A673 (cell line): ENCODE results near the gene C13orf42. TPM values are rescaled to one million over a fixed set of nuclear protein-coding genes. Genes with fewer than 3 reads are reported as not detected.

Experiments used
- BruUV-seq: library from RNA; stranded (reverse); fragments of 400-500 nt; replicated peaks from 2 replicates; lab custom pipeline; 2021; lab: Mats Ljungman, UMichigan
- CTCF ChIA-PET: fragments of 300-600 bp; sonication (Branson Sonifier 250); formaldehyde crosslinking; loops from one replicate; lab custom pipeline; 2022; ENCODE audit warnings: antibody characterized with exemption; lab: Charles Lee
- POLR2A ChIA-PET: fragments of 300-600 bp; sonication (Branson Sonifier 250); formaldehyde crosslinking; loops from one replicate; lab custom pipeline; 2022; ENCODE audit warnings: antibody characterized with exemption; ENCODE audit not compliant: low non-redundant PET; lab: Charles Lee
- DNase-seq: peaks from one replicate; pipeline ENCODE4 v3.0.0-alpha.2; 2015; ENCODE audit warnings: low spot score
- H3K27ac ChIP-seq: fragments of 200-600 bp; sonication (generic); 2 replicates; pipeline ENCODE4 v1.5.1; 2016; ENCODE audit warnings: mixed run types, low read depth, mild to moderate bottlenecking, mixed read lengths, antibody characterized with exemption, low read length; ENCODE audit not compliant: poor library complexity, severe bottlenecking
- H3K27me3 ChIP-seq: fragments of 200-600 bp; sonication (generic); replicated peaks from 2 replicates; pipeline ENCODE4 v1.6.1; 2017; ENCODE audit warnings: mixed run types, low read depth, mild to moderate bottlenecking, mixed read lengths, antibody characterized with exemption, low read length; ENCODE audit not compliant: insufficient read depth, poor library complexity
- H3K36me3 ChIP-seq: fragments of 200-600 bp; sonication (generic); 2 replicates; pipeline ENCODE4 v1.6.1; 2016; ENCODE audit warnings: mixed run types, mild to moderate bottlenecking, mixed read lengths, antibody characterized with exemption, low read length; ENCODE audit not compliant: insufficient read depth, poor library complexity, severe bottlenecking
- H3K4me1 ChIP-seq: fragments of 200-600 bp; sonication (generic); 2 replicates; pipeline ENCODE4 v1.6.1; 2017; ENCODE audit warnings: mixed run types, mild to moderate bottlenecking, mixed read lengths, antibody characterized with exemption, low read length; ENCODE audit not compliant: insufficient read depth, poor library complexity, severe bottlenecking
- H3K4me3 ChIP-seq: fragments of 200-600 bp; sonication (generic); 2 replicates; pipeline ENCODE4 v1.5.1; 2016; ENCODE audit warnings: low read depth, mixed run types, mild to moderate bottlenecking, mixed read lengths, low read length; ENCODE audit not compliant: poor library complexity, severe bottlenecking
- H3K9me3 ChIP-seq: fragments of 200-600 bp; sonication (generic); 2 replicates; pipeline ENCODE4 v1.6.1; 2016; ENCODE audit warnings: mixed run types, low read depth, mild to moderate bottlenecking, mixed read lengths, antibody characterized with exemption, low read length; ENCODE audit not compliant: poor library complexity, severe bottlenecking
- CTCF ChIP-seq: fragments of 300-800, 200-600 bp; sonication (generic); conservative IDR thresholded peaks from 2 replicates; pipeline ENCODE4 v1.5.1; 2017; ENCODE audit warnings: low read depth, mild to moderate bottlenecking, antibody characterized with exemption, low read length, moderate library complexity, mixed read lengths
- EZH2 ChIP-seq: fragments of 200-600 bp; sonication (generic); IDR thresholded peaks from 2 replicates; pipeline ENCODE4 v1.6.1; 2017; ENCODE audit warnings: borderline replicate concordance, low read depth, mild to moderate bottlenecking, mixed read lengths, antibody characterized with exemption, low read length; ENCODE audit not compliant: poor library complexity, severe bottlenecking
- intact Hi-C: fragments of 100-400 bp; cut with micrococcal nuclease; formaldehyde crosslinking; loops from one replicate; pipeline ENCODE4 v1.10.0; 2022; ENCODE audit not compliant: unreplicated experiment
- total RNA-seq: library from RNA; stranded (reverse); gene quantifications from 2 replicates; pipeline ENCODE4 v1.2.3, GENCODE V29; 2021

Gene C13orf42
- total RNA-seq, 1 experiment from 2014 or later, result not detected

DNA sequence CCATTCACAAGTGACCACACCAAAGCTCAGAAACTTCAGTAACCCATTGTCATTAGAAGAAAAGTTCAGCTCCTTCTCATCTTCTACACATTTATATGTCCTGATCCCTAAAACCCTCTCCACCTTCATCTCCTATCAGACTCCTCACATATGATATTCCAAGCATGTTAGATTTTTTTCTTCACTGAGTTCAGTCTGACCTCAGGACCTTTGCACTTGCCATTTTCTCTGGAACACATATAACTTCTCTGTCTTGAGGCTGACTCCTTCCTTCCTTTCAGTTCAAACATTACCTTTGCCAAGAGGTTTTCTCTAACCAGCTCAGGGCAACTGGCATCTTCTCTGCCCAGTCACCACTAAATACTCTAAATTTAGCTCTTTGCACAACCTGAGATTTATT is 54.1 kb downstream of the C13orf42 start:
- no TSS peak for BruUV-seq
- Histone ChIP-seq H3K4me3 (no peak overlapping the region), H3K9me3 (no peaks in the 10 kb centered on the region), H3K4me1 (peaks cover 16% of the 10 kb centered on the region), H3K36me3 (no peaks in the 10 kb centered on the region), H3K27ac (no peak overlapping the region), H3K27me3 (no peaks in the 10 kb centered on the region)
- intact Hi-C loops, result no loop called here
- ChIA-PET POLR2A (no interaction called here), CTCF (interaction anchor here (0.7 kb wide), 1 partner anchor 227 kb away, joined by 3 read pairs; no protein-coding TSS in a partner anchor)
- TF ChIP-seq CTCF, result no peak
- TF ChIP-seq EZH2, result no peak
- no peak for DNase-seq

- BruUV-seq, result no TSS peak
- intact Hi-C loops, result no loop called here
- Histone ChIP-seq H3K9me3 (no peaks in the 10 kb centered on the region), H3K4me1 (peaks cover 1% of the 10 kb centered on the region), H3K36me3 (no peaks in the 10 kb centered on the region), H3K27ac (no peak overlapping the region), H3K4me3 (no peak overlapping the region), H3K27me3 (no peaks in the 10 kb centered on the region)
- no peak for TF ChIP-seq CTCF
- POLR2A ChIA-PET, result no interaction called here
- no peak for DNase-seq
- CTCF ChIA-PET, result no interaction called here
These were observed 58.5 kb downstream of the C13orf42 start for GRCh38 chr13:51052581-51052980.

DNA sequence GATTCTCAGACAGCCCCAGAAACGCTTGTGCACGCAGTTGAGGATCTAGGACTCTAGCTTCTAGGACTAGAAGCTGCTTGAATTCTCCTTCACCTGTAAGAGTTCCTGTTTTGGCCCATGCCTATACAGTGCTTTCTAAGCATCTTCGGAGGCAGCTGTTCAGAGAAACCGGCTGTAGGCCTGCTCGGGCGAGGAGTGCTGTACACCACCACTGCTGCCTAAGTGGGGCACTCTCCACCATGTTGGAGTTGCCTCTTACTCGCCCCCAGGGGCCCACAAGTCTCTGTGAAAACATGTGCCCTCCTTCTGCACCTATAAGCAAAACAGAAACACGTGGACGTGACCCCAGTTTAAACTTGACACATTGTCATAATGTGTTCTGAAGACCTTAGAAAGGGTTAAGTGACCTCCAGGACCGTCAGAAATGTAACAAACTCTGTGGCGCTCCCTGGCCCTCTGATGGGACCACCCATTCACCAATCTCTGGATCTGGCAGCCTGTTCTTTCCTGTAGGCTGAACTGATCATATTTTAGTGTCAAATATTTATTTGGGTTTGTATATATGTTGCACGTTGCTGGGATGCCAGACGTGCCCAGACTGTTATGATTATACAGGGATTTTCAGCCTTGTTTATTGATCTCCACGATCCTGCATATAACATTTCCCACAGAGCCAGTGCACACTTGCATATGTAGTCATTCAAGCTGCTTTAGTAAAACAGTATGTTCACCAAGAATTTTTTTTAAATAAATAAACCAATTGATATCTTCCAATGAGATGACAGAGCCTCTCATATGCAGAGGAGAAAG is 60.8 kb downstream of the C13orf42 start:
- no peak for TF ChIP-seq EZH2
- TF ChIP-seq CTCF, result no peak
- no peaks in the 10 kb centered on the region for H3K27me3 ChIP-seq
- no peak for DNase-seq
- no peaks in the 10 kb centered on the region for H3K4me1 ChIP-seq
- no peaks in the 10 kb centered on the region for H3K36me3 ChIP-seq
- intact Hi-C loops, result no loop called here
- H3K4me3 ChIP-seq, result no peak overlapping the region
- no peaks in the 10 kb centered on the region for H3K9me3 ChIP-seq
- POLR2A ChIA-PET, result no interaction called here
- H3K27ac ChIP-seq, result no peak overlapping the region
- BruUV-seq, result no TSS peak
- CTCF ChIA-PET, result no interaction called here
